Measurements from ENCODE around the gene TMEM126B. TPM values are rescaled to one million over a fixed set of nuclear protein-coding genes. Genes with fewer than 3 reads are reported as not detected.

Gene TMEM126B
- total and polyA plus RNA-seq, 2 of the 13 experiments (the other 11 are each of a cell fraction or from before 2014, with no cell fraction given): 33.6 to 54.8 TPM

DNA sequence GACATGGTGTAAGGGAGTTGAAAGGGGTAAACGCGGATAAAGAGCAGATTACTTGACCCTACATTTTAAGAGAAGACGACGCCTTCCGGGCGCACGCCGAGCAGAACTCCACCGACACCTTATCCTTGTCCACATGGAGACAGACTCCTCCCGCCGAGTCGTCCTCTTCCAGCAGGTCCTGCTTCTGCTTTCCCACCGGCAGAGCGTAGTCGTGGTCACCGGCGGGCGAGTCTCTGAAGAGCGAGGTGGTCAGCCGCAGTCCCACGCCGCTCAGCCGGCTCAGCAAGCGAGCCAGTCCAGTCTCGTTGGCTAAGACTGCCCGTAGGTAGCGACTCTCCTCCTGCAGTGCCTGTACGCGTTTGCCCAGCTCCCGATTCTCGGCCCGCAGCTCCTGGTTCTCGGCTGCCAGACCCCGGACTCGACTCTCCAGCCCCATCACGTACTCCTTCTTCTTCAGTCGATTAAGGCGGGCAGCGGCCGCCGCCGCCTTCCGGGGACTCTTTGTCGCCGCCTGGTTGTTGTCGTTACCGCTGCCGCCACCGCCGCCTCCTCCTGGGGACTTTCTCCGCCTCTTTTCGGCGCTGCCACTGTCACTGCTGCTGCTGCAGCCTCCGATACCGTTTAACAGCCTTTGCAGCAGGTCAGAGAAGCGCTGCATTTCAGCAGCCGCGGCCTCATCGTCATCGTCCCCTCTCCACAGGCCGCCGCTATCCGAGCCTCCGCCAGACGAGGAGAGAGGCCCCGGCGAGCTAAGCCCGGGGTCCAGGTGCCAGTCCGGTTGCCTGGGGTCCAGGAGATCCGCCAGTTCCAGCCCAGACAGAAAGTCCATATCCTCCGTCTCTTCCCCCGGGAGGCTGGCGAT is 35.6 kb downstream of the TMEM126B start:
- peak overlapping the region; percentile 98 for H3K27ac ChIP-seq (ENCODE audit: extremely low read length, insufficient read depth, low read length)
- no peak overlapping the region for H2AFZ ChIP-seq (ENCODE audit: low read length)
- in situ Hi-C loops (cut with HindIII; ENCODE audit: extremely low pct_ligation_motif_present, low pct_unique_long_range_greater_than_20kb) (no loop called here), intact Hi-C loops (cut with micrococcal nuclease; ENCODE audit: unreplicated experiment) (loop anchor here (1.0 to 2.0 kb wide), 2 partner anchors 15 to 69 kb away; no protein-coding TSS in a partner anchor)
- ATAC-seq: peak; percentile 78
- no peak for FAIRE-seq
- H3K36me3 ChIP-seq (replicated peaks in 1 of 2; ENCODE audit: control insufficient read depth in 1 of 2, insufficient read depth in 2 of 2, low read length in 2 of 2): no peaks in the 10 kb centered on the region
- no TSS peak for BruUV-seq (replicated peaks)
- peaks cover 54% of the 10 kb centered on the region for H3K79me2 ChIP-seq (ENCODE audit: insufficient read depth, low read length)
- peak overlapping the region; percentile 88 for H3K4me2 ChIP-seq (ENCODE audit: low read depth, low read length)
- no peaks in the 10 kb centered on the region for H3K9me3 ChIP-seq (ENCODE audit: low read length)
- peak overlapping the region; percentile 98 for H3K9ac ChIP-seq (ENCODE audit: insufficient read depth, low read depth, low read length)
- POLR2A ChIA-PET: interaction anchor here (1.2 to 10.0 kb wide), 6 partner anchors 10 to 36 kb away, joined by 3 to 112 read pairs (median 6); partner anchors contain the start of genes TMEM126A and TMEM126B
- H4K20me1 ChIP-seq (ENCODE audit: insufficient read depth, low read length): peaks cover 29% of the 10 kb centered on the region
- 0% methylated on average over 26 of the region's 73 CpGs for WGBS (ENCODE audit: low lambda C conversion rate)
- DNase-seq (ENCODE audit: low spot score): peak; percentile 50
- no peaks in the 10 kb centered on the region; a peak in 1 of 5 replicates for H3K27me3 ChIP-seq (ENCODE audit: control insufficient read depth in 1 of 2, insufficient read depth in 2 of 2, low read length in 2 of 2)
- CTCF ChIA-PET (ENCODE audit: low intra/inter-chr PET ratio, low total read pairs): no interaction called here
- H3K4me3 ChIP-seq (replicated peaks in 1 of 3; ENCODE audit: insufficient read depth in 1 of 3, low read depth in 2 of 3, low read length in 3 of 3): peak overlapping the region; percentile 72 to 95 (median 86)
- peaks cover 49% of the 10 kb centered on the region for H3K4me1 ChIP-seq (ENCODE audit: insufficient read depth, low read length)
- 0 out of 2 replicates have a peak, but pooled peaks have one; percentile 38 for TF ChIP-seq MAF1 (CRISPR knock-in tag; IDR thresholded peaks at IDR 0.05; ENCODE audit: borderline replicate concordance)
- TF ChIP-seq ZNF543 (CRISPR knock-in tag; IDR thresholded peaks at IDR 0.05): no peak; the same call in 1 of the 2 replicates
- TF ChIP-seq KDM5A (IDR thresholded peaks at IDR 0.05; ENCODE audit: borderline replicate concordance, low read length): 0 out of 2 replicates have a peak, but pooled peaks have one; percentile 13
- TF ChIP-seq, protein P1, sequence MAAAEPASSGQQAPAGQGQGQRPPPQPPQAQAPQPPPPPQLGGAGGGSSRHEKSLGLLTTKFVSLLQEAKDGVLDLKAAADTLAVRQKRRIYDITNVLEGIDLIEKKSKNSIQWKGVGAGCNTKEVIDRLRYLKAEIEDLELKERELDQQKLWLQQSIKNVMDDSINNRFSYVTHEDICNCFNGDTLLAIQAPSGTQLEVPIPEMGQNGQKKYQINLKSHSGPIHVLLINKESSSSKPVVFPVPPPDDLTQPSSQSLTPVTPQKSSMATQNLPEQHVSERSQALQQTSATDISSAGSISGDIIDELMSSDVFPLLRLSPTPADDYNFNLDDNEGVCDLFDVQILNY (CRISPR knock-in tag; conservative IDR thresholded peaks at IDR 0.05): no peak
- peak; percentile 7; the same call in 1 of the 2 replicates for TF ChIP-seq ZNF446 (CRISPR knock-in tag; IDR thresholded peaks at IDR 0.05)
- TF ChIP-seq HDAC1 (CRISPR knock-in tag; IDR thresholded peaks at IDR 0.05): no peak; the same call in 1 of the 2 replicates
- no peak for TF ChIP-seq ZNF460 (CRISPR knock-in tag; IDR thresholded peaks at IDR 0.05; ENCODE audit: borderline replicate concordance)
- TF ChIP-seq, protein P2, sequence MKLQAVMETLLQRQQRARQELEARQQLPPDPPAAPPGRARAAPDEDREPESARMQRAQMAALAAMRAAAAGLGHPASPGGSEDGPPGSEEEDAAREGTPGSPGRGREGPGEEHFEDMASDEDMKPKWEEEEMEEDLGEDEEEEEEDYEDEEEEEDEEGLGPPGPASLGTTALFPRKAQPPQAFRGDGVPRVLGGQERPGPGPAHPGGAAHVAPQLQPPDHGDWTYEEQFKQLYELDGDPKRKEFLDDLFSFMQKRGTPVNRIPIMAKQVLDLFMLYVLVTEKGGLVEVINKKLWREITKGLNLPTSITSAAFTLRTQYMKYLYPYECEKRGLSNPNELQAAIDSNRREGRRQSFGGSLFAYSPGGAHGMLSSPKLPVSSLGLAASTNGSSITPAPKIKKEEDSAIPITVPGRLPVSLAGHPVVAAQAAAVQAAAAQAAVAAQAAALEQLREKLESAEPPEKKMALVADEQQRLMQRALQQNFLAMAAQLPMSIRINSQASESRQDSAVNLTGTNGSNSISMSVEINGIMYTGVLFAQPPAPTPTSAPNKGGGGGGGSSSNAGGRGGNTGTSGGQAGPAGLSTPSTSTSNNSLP (IDR thresholded peaks at IDR 0.05; ENCODE audit: low read depth, low read length): no peak
- TF ChIP-seq KDM4B (CRISPR knock-in tag; IDR thresholded peaks at IDR 0.05): no peak
- 0 out of 2 replicates have a peak, but pooled peaks have one; percentile 59 for TF ChIP-seq NCOA1 (CRISPR knock-in tag; IDR thresholded peaks at IDR 0.05)
- TF ChIP-seq, protein P3, sequence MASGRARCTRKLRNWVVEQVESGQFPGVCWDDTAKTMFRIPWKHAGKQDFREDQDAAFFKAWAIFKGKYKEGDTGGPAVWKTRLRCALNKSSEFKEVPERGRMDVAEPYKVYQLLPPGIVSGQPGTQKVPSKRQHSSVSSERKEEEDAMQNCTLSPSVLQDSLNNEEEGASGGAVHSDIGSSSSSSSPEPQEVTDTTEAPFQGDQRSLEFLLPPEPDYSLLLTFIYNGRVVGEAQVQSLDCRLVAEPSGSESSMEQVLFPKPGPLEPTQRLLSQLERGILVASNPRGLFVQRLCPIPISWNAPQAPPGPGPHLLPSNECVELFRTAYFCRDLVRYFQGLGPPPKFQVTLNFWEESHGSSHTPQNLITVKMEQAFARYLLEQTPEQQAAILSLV (CRISPR knock-in tag; IDR thresholded peaks at IDR 0.05; ENCODE audit: borderline replicate concordance): peak; percentile 24; the same call in 1 of the 2 replicates
- TF ChIP-seq, protein P4, sequence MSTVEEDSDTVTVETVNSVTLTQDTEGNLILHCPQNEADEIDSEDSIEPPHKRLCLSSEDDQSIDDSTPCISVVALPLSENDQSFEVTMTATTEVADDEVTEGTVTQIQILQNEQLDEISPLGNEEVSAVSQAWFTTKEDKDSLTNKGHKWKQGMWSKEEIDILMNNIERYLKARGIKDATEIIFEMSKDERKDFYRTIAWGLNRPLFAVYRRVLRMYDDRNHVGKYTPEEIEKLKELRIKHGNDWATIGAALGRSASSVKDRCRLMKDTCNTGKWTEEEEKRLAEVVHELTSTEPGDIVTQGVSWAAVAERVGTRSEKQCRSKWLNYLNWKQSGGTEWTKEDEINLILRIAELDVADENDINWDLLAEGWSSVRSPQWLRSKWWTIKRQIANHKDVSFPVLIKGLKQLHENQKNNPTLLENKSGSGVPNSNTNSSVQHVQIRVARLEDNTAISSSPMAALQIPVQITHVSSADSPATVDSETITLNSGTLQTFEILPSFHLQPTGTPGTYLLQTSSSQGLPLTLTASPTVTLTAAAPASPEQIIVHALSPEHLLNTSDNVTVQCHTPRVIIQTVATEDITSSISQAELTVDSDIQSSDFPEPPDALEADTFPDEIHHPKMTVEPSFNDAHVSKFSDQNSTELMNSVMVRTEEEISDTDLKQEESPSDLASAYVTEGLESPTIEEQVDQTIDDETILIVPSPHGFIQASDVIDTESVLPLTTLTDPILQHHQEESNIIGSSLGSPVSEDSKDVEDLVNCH (CRISPR knock-in tag; IDR thresholded peaks at IDR 0.05): no peak
- TF ChIP-seq FOXO1 (CRISPR knock-in tag; IDR thresholded peaks at IDR 0.05): no peak
- TF ChIP-seq ZNF563 (CRISPR knock-in tag; IDR thresholded peaks at IDR 0.05): 0 out of 2 replicates have a peak, but pooled peaks have one; percentile 20
- TF ChIP-seq FOXJ3 (CRISPR knock-in tag; IDR thresholded peaks at IDR 0.05; ENCODE audit: borderline replicate concordance): no peak
- no peak; the same call in 1 of the 2 replicates for TF ChIP-seq GFI1 (CRISPR knock-in tag; IDR thresholded peaks at IDR 0.05; ENCODE audit: borderline replicate concordance)
- TF ChIP-seq ZNF7 (CRISPR knock-in tag; IDR thresholded peaks at IDR 0.05): no peak
